Ovary (tissue), 3 donors: ENCODE results near the gene NFIA.

Experiments
- CTCF ChIP-seq, 3 donors: fragments of 450-650 bp in 2 of 3; fragments of 200-600 bp in 1 of 3; IDR thresholded peaks; one replicate each; pipeline versions ENCODE4 v1.5.1 to v1.8.0; 2016 to 2022; ENCODE audit warnings: antibody characterized with exemption in 3 of 3, mild to moderate bottlenecking in 1 of 3
- EP300 ChIP-seq: sonication (generic); formaldehyde crosslinking; IDR thresholded peaks from one replicate; pipeline ENCODE4 v1.6.1; 2017; ENCODE audit warnings: antibody characterized with exemption
- POLR2A ChIP-seq: fragments of 450-650 bp; IDR thresholded peaks from one replicate; pipeline ENCODE4 v1.6.1; 2017; ENCODE audit warnings: antibody characterized with exemption, mild to moderate bottlenecking, moderate library complexity
- donor health status: DM: no; HTN: no; CAD: no.

DNA sequence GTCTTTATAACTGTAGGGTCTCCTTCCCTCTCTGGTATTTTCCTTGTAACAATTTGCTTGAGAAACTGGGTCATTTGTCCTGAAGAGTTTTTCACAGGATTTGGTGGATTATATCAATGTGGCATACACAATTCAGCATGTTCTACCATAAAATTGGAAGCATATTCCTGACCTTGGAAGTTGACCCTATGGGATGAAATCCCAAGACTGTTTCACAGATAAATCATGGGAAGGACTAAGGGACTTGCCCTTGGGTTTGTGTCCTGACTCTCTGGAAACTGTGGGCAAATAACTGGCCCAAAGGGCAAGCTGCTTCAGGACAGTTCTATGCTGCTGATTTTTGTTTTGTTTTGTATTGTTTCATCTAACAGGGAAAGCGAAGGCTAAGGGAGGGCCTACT lies 387.0 kb downstream of the NFIA start:
- no peak for TF ChIP-seq CTCF (IDR thresholded peaks at IDR 0.05)
- TF ChIP-seq EP300: no peak
- TF ChIP-seq POLR2A: no peak
